GM06990 (cell line): Measurements from ENCODE around the gene GLG1.

Experiments
- DNase-seq: peaks from one replicate; pipeline ENCODE4 v3.0.0-alpha.2; 2011; ENCODE audit not compliant: insufficient read length; ENCODE audit errors: extremely low read depth
- H3K27me3 ChIP-seq: replicated peaks from 2 replicates; pipeline ENCODE4 v1.6.0; 2011; ENCODE audit warnings: low read length; ENCODE audit not compliant: control insufficient read depth, insufficient read depth
- H3K36me3 ChIP-seq: 2 replicates; pipeline ENCODE4 v1.5.1; 2011; ENCODE audit warnings: low read length; ENCODE audit not compliant: control insufficient read depth, insufficient read depth
- H3K4me3 ChIP-seq: replicated peaks from 2 replicates; pipeline ENCODE4 v1.5.1; 2011; ENCODE audit warnings: low read depth, mild to moderate bottlenecking, control low read depth, low read length
- CTCF ChIP-seq: IDR thresholded peaks from 2 replicates; pipeline ENCODE4 v1.5.1; 2011; ENCODE audit warnings: low read length, control low read depth, mild to moderate bottlenecking, inconsistent platforms; ENCODE audit not compliant: insufficient read depth, poor library complexity, severe bottlenecking

GLG1 gene

GRCh38 chr16:74596586-74596985 is 10.3 kb downstream of the GLG1 start:
- no peak for DNase-seq
- Histone ChIP-seq H3K27me3 (no peaks in the 10 kb centered on the region), H3K4me3 (no peak overlapping the region), H3K36me3 (no peaks in the 10 kb centered on the region)
- no peak for TF ChIP-seq CTCF

- Histone ChIP-seq H3K27me3 (no peaks in the 10 kb centered on the region), H3K36me3 (no peaks in the 10 kb centered on the region), H3K4me3 (no peak overlapping the region)
- TF ChIP-seq CTCF = no peak
- no peak for DNase-seq
Observed at GRCh38 chr16:74592847-74593246, 14.1 kb downstream of the GLG1 start.

- DNase-seq = no peak
- Histone ChIP-seq H3K27me3 (no peaks in the 10 kb centered on the region), H3K36me3 (no peaks in the 10 kb centered on the region), H3K4me3 (no peak overlapping the region)
- TF ChIP-seq CTCF = no peak
Observed at GRCh38 chr16:74591876-74592650, 14.9 kb downstream of the GLG1 start.

- no peak for DNase-seq
- H3K4me3 ChIP-seq = no peak overlapping the region
- H3K36me3 ChIP-seq = no peaks in the 10 kb centered on the region
- H3K27me3 ChIP-seq = no peaks in the 10 kb centered on the region
- no peak for TF ChIP-seq CTCF
Observed at GRCh38 chr16:74586948-74587347, 20.0 kb downstream of the GLG1 start.

DNA sequence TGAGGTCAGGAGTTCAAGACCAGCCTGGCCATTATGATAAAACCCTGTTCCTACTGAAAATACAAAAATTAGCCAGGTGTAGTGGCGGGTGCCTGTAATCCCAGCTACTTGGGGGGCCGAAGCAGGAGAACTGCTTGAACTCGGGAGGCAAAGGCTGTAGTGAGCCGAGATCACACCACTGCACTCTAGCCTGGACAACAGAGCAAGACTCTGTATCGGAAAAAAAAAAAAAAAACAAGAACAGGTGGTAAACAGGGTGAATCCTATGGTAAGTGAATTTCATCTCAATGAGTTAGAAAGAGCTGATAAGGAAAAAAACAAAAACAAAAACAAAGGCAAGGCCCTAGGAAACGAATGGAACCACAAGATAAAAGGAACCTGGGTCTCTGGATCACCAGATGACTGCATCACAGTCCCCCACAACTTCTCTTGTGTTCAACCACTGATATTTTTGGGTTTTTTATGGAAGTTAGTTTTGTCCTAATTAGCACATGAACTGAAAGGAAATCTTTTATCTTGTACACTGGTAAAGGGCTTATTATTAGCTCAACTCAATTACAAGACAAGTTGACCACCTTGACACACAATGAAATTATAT is 21.0 kb downstream of the GLG1 start:
- TF ChIP-seq CTCF = no peak
- DNase-seq = no peak
- Histone ChIP-seq H3K27me3 (no peaks in the 10 kb centered on the region), H3K36me3 (no peaks in the 10 kb centered on the region), H3K4me3 (no peak overlapping the region)
